GM18907 (cell line): ENCODE results near the gene TMEM52.

Source experiments
- ATAC-seq: cut with Tn5 transposase; IDR thresholded peaks from one replicate; pipeline ENCODE4 v1.9.1; 2021; ENCODE audit warnings: mild to moderate bottlenecking, moderate library complexity; ENCODE audit not compliant: unreplicated experiment

TMEM52 gene

DNA sequence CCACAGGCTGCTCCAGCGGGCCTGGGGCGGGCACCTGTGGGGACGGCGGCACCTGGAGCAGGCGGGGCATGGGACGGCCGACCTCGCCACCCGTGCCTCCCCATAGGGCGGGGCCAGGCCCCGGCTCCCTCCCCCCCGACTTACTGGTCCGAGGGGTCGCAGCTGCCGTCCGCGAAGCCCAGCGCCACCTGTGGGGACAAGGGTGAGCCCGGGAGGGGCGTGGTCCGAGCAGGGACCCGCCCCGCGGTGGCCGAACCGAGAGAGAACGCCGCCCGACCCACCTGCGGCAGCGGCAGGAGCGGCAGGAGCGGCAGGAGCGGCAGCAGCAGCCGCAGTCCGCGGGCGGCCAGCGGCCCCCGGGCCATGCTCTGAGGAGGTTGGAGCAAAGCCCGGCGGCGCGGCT, at the start of gene TMEM52:
Gene TMEM52, minus strand, starts transcription at position 379 of the 403 bp plus-strand sequence. Its CDS starts 14 bp downstream, at position 365.
- ATAC-seq: no peak

GRCh38 chr1:1967879-1968278, 48.8 kb upstream of the TMEM52 start:
- no peak for ATAC-seq

DNA sequence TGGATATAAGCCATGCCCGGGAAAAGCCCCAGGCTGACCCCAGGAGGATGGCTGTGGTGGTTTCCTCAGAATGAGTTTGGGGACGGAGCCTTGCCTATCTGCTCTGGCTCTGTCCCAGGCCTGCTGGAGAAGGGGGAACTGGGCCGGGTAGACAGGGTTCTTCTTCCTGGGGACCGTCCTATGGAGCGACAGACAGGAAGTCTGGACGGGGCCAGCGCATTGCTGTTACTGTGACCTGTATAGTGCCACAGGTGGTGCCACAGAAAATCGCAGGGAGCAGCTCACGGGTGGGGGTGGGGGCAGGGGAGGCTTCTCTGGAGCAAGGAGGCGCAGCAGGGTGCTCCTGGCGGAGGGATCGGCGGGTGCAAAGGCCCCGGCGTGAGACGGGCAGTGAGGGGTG, 48.1 kb upstream of the TMEM52 start:
- no peak for ATAC-seq

DNA sequence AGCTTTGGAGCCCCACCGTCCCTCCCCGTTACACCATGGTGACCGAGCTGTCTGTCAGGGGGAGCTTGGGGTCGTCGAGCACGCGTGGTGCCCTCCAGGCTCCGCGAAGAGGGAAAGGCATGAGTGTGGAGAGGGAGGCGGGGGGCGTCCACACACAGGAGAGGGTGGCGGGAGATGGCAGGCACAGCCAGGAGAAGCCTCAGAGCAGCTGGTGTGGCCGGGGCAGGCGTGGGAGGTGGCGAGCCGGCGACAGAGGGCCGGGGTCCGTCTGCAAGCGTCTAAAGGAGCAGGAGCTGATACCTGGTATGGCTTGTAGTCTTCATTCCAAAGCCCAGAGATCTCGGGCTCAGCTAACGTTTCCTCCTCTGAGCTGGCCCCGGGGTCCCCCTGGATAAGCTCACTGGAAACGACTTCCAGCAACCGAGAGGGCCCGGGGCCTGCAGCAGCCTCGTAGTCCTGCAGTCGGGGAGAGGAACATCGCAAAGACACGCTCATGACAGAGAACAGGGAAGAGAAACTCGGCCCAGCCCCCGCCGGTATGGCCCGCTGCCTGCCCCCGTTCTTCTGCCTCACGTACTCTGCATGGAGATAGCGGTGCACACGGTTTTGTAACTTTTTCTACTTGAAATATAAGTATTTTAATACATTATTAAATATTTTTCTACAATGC, 47.1 kb upstream of the TMEM52 start:
- no peak for ATAC-seq

DNA sequence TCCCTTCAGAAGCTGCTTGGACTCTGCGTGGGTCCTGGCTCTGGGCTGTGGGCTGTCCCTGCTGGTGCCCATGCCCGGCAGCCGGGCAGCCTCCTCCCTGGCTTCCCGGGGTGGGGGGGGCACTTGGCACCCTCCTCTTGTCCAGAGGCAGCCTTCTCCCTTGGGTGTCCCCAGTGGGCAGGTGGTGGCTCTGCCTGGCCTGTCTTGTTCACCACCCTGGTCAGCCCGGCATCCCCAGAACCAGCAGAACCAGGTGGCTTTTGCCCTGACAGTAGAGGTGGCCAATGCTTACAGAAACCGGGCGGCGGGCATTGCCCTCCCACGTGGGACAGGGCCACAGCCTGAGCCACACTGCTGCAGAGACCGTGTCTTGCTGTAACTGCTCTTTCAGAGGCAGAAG, 46.5 kb upstream of the TMEM52 start:
- no peak for ATAC-seq

DNA sequence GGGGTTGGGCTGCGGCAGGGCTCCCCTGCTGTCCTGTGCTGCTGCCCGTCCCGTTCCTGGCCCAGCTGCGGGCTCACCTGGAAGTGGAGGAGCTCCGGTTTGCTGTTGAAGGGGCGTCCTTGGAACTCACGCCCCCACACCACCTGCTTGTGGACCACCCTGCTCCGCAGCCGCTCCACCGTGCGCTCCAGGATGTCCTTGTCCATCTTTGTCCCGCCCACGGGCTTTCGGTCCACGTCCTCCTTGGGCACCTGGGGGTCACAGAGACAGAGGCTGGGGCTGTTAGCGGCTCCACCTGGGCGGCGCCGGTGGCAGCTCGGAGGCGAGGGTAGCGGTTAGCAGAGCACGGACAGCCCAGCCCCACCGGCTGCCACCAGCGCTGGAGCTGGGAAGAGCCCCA, 45.7 kb upstream of the TMEM52 start:
- ATAC-seq: no peak

GRCh38 chr1:1963570-1963969, 44.5 kb upstream of the TMEM52 start:
- no peak for ATAC-seq

DNA sequence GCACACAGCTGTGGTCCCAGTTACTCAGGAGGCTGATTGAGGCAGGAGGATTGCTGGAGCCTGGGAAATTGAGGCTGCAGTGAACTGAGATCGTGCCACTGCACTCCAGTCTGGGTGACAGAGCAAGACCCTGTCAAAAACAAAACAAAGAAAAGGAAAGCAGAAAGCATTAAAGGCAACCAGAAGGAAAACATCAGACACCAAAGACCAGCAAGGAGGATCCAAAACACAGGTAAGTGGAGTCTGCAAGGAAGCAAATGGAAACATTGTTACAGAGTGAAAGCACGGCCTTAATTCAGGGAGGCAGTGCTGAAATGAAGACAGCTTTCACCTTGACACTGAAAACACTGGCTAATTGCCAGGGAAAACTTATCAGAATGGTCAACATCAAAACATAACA, 43.7 kb upstream of the TMEM52 start:
- ATAC-seq: no peak

DNA sequence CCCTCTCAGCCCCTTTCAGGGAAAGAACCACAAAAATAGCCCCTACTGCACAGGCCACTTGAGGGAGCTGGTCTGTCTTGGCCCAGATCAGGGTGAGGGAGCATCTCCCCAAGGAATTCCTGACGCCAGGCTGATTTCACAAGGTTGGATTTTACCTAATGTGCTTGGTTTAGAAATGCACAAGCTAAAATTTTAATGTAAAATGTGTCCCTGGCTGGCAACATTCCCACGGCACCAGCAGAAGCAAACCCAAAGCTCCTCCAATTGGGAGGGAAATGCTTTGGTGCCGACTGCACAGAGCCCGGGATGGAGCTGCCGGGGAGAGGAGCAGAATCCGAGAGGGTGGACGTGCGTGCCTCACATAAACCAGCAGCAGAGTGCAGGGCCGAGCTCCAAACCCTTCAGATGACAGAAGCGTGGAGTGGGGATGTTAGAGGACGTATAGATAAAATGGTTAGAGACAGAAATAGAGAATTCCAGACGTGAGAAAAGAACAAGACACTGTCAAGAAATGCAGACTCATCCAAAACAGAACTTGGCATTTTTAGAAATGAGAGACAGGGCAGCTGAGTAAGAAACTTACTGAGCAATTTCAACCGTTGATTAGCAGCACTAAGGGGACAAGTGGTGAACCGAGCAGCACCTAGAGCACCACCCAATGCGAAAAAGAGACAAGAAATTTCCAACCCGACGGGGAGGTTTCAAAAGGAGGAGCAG, 41.6 kb upstream of the TMEM52 start:
- no peak for ATAC-seq

GRCh38 chr1:1959840-1960479, 40.9 kb upstream of the TMEM52 start:
- ATAC-seq: no peak

DNA sequence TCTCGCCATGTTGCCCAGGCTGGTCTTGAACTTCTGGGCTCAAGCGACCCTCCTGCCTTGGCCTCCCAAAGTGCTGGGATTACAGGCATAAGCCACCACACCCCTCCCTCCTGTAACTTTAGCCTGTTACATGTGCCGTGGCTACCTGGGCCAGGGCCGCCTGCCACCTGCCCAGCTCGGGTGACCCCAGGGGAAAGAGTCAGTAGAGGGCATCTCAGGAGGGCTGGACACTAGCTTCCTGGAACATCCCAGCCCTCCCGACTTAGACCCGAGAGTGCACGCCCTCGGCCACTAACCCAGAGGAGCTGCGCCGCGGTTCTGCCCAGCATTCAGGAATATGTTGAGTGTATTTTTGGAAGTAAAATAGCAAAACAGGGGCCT, 40.4 kb upstream of the TMEM52 start:
- ATAC-seq: no peak

- no peak for ATAC-seq
Measured at GRCh38 chr1:1958071-1958541, 39.0 kb upstream of the TMEM52 start.

DNA sequence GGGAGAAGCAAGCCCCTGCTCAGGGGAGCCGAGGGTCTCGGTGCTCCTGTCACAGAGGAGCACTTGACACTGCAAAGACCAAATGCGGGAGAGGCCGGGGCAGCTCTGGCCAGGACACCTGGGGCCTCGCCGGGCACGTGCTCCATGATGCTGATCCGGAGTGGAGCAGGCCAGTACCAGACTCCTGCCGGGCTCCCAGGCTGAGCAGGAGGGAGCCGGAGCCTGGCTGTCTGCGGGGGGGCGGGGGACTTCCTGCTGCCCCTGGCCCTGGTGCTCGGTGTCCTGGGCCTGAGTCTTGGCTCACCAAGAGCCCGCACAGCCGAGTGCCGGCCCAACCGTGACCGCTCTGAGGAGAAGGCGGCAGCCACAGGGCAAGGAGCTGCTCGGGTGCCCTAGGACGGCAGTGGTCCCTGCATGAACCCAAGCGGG, 38.5 kb upstream of the TMEM52 start:
- no peak for ATAC-seq

- no peak for ATAC-seq
Measured at GRCh38 chr1:1956586-1957532, 37.8 kb upstream of the TMEM52 start.

- no peak for ATAC-seq
Measured at GRCh38 chr1:1956101-1956500, 37.0 kb upstream of the TMEM52 start.

GRCh38 chr1:1955621-1956094, 36.6 kb upstream of the TMEM52 start:
- ATAC-seq: no peak

GRCh38 chr1:1954831-1955441, 35.9 kb upstream of the TMEM52 start:
- no peak for ATAC-seq

- no peak for ATAC-seq
Measured at GRCh38 chr1:1954015-1954414, 34.9 kb upstream of the TMEM52 start.

DNA sequence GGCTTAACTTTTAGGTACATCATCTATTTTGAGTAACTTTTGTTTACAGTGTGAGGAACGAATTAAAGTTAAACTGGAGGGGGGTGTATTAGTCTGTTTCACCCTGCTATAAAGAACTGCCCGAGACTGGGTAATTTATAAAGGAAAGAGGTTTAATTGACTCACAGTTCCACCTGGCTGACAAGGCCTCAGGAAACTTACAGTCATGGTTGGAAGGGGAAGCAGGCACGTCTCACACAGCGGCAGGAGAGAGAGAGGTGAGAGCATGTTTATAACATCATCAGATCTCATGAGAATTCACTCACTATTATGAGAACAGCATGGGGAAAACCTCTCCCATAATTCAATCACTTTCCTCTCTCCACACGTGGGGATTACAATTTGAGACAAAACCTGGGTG, 31.9 kb upstream of the TMEM52 start:
- no peak for ATAC-seq

DNA sequence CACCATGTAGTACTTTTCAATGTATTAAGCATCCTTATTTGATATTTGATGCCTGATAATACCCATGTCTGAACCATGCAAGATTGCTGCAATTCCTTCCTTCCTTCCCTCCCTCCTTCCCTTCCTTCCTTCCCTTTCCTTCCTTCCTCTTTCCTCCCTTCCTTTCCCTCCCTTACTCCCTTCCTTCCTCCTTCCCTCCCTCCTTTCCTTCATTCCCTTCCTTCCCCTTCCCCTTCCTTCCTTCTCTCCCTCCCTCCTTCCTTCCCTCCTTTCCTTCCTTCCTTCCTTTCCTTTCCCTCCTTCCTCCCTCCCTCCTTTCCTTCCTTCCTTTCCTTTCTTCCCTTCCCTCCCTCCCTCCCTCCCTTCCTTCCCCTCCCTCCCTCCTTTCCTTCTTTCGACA, 29.7 kb upstream of the TMEM52 start:
- ATAC-seq: no peak
